Left ventricle myocardium superior (tissue), 1 donor: ENCODE data around the gene GPHA2. TPM values are rescaled to one million over a fixed set of nuclear protein-coding genes. Genes with fewer than 3 reads are reported as not detected.

Source experiments
- microRNA-seq: library from miRNA; unstranded; fragments of <30 nt; microRNA quantifications from one replicate; pipeline ENCODE4 v1.2.0, GENCODE V29; 2020; ENCODE audit warnings: borderline number of aligned reads
- total RNA-seq: library from RNA; stranded (reverse); fragmentation: NEBNext Ultra II Directional; extraction: Animal tissue kit (Norgen Biotek cat#: 25700); gene quantifications from one replicate; pipeline ENCODE4 v1.2.1, GENCODE V29; 2021
- donor health status: DM: no; HTN: yes; CAD: no; lungs with severe emphysema.

GPHA2 gene
- total RNA-seq, 1 donor from 2014 or later = not detected

Small RNAs within 50 kb of the gene (microRNA-seq; reads per million reads assigned to microRNA genes)
- gene MIR6749 (not detected), gene MIR6750 (not detected)

Other genes starting within 250 kb of the GPHA2 start
- 0.97 TPM for gene NRXN2, start 212.7 kb downstream of the GPHA2 start, total RNA-seq
- 44.5 TPM for gene RASGRP2, start 191.8 kb downstream of the GPHA2 start, total RNA-seq
- gene PYGM, start 175.9 kb downstream of the GPHA2 start, total RNA-seq = 175 TPM
- 191 TPM for gene SF1, start 157.4 kb downstream of the GPHA2 start, total RNA-seq
- gene MAP4K2, start 132.7 kb downstream of the GPHA2 start, total RNA-seq = 8.6 TPM
- 9.1 TPM for gene MEN1, start 125.3 kb downstream of the GPHA2 start, total RNA-seq
- 0.40 TPM for gene CDC42BPG, start 91.2 kb downstream of the GPHA2 start, total RNA-seq
- 52.5 TPM for gene EHD1, start 57.3 kb downstream of the GPHA2 start, total RNA-seq
- gene ATG2A, start 18.7 kb downstream of the GPHA2 start, total RNA-seq = 13.0 TPM
- gene PPP2R5B, start 11.2 kb downstream of the GPHA2 start, total RNA-seq = 18.4 TPM
- gene MAJIN, start 36.2 kb upstream of the GPHA2 start, total RNA-seq = not detected
- 1.2 TPM for gene BATF2, start 61.1 kb upstream of the GPHA2 start, total RNA-seq
- gene ARL2, start 78.3 kb upstream of the GPHA2 start, total RNA-seq = 115 TPM
- gene SNX15, start 91.5 kb upstream of the GPHA2 start, total RNA-seq = 19.3 TPM
- gene SAC3D1, start 105.3 kb upstream of the GPHA2 start, total RNA-seq = 7.5 TPM
- 5.3 TPM for gene NAALADL1, start 122.7 kb upstream of the GPHA2 start, total RNA-seq
- 1.3 TPM for gene CDCA5, start 148.1 kb upstream of the GPHA2 start, total RNA-seq
- gene ZFPL1, start 148.3 kb upstream of the GPHA2 start, total RNA-seq = 23.7 TPM
- 84.8 TPM for gene VPS51, start 160.3 kb upstream of the GPHA2 start, total RNA-seq
- gene TM7SF2, start 176.0 kb upstream of the GPHA2 start, total RNA-seq = 112 TPM
- 5.5 TPM for gene ZNHIT2, start 181.8 kb upstream of the GPHA2 start, total RNA-seq
- 724 TPM for gene FAU, start 186.2 kb upstream of the GPHA2 start, total RNA-seq
- 33.7 TPM for gene MRPL49, start 186.4 kb upstream of the GPHA2 start, total RNA-seq
- 38.6 TPM for gene SYVN1, start 198.6 kb upstream of the GPHA2 start, total RNA-seq
- gene SPDYC, start 234.3 kb upstream of the GPHA2 start, total RNA-seq = not detected
- 90.1 TPM for gene CAPN1, start 246.0 kb upstream of the GPHA2 start, total RNA-seq